ENCODE data around the gene DNASE1.

Gene DNASE1

DNA sequence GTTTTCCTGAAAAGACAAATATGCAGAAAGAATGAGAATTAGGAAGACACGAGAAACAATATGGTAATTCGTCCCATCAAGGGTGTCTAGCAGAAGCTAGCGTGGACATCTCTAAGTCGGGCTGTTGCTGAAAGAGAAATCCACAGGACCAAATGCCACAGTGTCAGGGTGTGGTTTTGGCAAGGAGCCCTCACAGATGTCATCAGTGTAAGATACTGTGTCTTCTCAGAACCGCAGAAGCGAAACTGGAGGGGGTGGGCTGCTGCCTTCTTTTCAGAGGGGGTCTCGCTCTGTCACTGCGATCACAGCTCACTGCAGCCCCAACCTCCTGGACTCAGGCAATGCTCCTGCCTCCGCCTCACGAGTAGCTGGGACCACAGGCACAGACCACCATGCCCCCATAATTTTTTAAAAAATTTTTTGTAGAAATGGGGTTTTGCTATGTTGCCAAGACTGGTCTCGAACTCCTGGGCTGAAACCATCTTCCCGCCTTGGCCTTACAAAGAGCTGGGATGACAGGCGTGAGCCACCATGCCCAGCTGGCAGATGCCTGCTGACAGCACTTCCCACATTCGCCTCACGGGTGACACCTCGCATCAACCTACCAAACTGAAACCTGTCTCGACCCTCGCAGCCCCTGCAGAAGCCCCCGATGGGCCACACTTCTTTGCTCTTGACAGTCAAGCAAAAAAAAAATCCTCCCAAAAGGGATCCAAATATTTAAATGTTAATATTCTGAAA is 36.7 kb downstream of the DNASE1 start:
- in situ Hi-C loops (cut with HindIII; ENCODE audit: low sequenced_read_pairs): no loop called here

DNA sequence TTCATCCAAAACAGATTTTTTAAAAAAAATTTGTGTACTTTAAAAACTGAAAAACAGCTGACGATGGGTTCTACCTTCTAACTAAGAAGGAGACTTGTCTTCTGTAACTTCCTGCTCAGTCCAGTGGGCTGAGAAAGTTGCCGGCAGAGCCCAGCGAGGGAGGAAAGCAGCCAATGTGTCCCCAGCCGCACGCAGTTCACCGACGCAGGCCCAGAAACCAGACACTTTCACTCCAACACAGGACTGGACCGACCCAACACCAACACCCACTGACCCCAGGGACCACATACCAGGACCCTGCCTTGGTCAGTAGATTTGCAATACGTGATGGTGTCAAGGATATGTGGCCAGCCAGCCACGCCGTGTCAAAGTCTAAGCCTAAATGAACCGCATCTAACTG is 37.3 kb downstream of the DNASE1 start:
- in situ Hi-C loops (cut with HindIII; ENCODE audit: low sequenced_read_pairs): no loop called here

DNA sequence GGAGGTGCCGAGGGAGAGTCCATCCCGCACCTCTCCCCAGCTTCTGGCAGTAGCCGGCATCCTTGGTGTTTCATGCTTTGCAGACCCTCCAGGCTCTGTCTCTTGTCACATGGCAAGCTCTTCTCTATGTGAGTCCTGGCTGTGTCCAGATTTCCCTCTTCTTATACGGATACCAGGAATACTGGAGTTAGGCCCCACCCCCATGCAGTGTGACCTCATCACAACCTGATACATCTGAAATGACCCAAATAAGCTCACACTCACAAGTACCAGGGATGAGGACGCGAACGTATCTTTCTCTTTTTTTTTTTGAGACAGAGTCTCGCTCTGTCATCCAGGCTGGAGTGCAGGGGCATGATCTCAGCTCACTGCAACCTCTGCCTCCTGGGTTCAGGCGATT is 39.6 kb downstream of the DNASE1 start:
- in situ Hi-C loops (cut with HindIII; ENCODE audit: low sequenced_read_pairs): no loop called here

DNA sequence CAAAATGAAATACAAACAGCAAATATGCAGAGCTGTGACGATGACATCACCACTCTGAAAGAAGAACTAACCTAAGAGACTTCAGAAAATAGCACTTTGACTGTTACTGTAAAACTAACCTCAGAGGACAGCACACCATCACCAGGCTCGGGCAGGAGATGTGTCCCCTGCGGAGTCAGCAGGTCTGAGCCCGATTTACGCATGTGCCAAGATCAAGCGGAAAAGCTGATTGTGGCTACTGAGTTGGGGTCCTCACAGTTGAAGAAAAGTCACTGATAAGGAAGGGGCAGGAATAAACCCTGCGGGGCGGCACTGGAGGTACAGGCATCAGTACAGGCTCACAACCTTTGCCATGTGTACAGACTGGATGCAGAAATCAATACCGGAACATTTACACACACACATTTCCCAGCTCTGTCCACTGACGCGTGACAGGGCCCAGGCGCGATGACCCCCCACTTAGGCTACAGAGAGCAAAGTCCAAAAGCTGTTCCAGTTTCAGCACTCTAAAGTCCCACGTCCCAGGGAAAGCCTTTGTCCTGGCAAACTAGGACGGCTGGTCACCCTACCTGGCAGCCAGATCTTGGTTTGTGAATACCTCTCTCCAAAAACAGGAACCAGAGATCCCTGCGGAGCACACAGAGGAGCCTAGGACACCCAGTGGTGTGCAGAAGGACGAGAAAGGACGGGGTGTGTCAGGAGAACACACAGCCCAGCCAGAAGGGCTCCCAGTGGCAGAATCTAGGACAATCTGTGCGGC is 41.3 kb downstream of the DNASE1 start:
- in situ Hi-C loops (cut with HindIII; ENCODE audit: low sequenced_read_pairs): no loop called here

DNA sequence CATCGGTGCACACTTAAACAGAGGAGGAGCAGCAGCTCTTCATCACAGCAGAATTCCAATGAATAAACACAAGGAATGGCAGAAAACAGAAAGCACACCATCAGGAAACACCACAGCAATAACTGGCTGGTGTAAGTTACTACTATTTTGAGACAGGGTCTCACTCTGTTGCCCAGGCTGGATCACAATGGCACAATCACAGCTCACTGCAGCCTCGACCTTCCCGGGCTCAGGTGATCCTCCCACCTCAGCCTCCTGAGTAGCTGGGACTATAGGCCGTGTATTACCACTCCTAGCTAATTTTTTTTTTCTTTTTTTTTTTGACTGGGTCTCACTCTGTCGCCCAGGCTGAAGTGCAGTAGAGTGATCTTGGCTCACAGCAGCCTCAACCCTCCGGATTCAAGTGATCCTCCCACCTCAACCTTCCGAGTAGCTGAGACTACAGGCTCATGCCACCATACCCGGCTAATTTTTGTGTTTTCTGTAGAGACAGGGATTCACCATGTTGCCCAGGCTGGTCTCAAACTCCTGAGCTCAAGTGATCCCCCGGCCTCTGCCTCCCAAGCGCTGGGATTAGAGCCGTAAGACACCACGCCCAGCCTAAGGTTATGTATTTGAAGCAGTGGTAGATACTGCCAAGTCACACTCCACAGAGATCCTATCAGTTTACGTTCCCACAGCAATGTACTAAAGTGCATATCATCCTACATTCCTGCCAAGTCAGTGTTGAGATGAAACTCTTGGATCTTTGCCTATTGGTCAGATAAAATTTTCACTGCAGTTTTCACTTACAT is 42.1 kb downstream of the DNASE1 start:
- in situ Hi-C loops (cut with HindIII; ENCODE audit: low sequenced_read_pairs): no loop called here

DNA sequence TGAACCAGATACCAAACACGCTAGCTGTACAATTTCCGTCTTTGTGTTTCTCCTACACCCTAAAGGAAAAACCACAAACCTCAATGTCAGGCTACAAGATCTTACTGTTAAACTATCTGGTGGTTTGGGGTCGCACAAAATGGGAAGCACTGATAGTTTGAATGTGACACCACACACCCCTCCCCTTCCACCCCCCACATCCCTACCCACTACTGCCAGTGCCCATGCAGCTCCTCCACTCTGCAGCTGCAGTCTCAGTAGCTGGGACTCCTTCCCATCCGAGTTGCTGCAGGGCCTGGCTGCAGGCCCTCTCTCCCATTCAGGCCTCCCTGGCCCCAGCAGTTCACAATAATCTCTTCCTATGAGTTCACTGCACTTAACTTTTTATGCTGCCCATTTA is 44.5 kb downstream of the DNASE1 start:
- in situ Hi-C loops (cut with HindIII; ENCODE audit: low sequenced_read_pairs): no loop called here

DNA sequence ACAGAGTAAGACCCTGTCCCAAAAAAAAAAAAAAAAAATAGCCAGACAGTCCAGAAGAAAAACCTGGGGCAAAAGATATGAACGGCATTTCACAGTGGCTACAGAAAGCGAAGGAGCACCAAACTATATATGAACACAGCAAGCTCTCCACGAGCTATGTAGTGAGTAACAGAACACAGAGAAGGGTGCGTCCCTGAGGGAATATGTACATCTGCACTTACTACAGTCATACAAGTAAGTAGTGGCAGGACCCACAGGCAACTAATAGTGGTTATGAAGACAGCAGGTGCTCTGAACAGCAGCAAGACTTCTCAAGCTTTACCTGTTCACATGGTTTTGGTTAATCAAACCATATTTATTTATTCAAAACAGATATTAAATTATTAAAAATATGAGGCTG is 47.0 kb downstream of the DNASE1 start:
- in situ Hi-C loops (cut with HindIII; ENCODE audit: low sequenced_read_pairs): loop anchor here (5.0 kb wide), 1 partner anchor 56 kb away; no protein-coding TSS in a partner anchor

DNA sequence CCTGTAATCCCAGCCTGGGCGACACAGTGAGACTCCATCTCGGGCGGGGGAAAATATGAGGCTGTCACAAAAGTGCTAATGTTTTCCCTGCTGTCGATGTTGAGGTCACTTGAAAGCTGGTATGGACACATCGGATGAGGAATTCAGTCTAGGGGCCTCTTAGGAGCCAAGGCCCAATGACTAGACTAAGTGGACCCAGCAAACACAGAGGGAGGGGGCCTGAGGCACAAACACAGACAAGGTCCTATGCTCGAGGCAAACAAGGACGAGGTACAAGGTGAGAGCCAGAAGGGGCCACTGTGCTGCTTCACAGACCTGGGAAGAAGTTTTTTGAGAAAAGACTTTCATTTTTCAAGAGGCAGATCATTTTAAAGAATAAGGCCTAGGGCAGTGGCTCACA is 47.6 kb downstream of the DNASE1 start:
- in situ Hi-C loops (cut with HindIII; ENCODE audit: low sequenced_read_pairs): loop anchor here (5.0 kb wide), 1 partner anchor 55 kb away; no protein-coding TSS in a partner anchor

DNA sequence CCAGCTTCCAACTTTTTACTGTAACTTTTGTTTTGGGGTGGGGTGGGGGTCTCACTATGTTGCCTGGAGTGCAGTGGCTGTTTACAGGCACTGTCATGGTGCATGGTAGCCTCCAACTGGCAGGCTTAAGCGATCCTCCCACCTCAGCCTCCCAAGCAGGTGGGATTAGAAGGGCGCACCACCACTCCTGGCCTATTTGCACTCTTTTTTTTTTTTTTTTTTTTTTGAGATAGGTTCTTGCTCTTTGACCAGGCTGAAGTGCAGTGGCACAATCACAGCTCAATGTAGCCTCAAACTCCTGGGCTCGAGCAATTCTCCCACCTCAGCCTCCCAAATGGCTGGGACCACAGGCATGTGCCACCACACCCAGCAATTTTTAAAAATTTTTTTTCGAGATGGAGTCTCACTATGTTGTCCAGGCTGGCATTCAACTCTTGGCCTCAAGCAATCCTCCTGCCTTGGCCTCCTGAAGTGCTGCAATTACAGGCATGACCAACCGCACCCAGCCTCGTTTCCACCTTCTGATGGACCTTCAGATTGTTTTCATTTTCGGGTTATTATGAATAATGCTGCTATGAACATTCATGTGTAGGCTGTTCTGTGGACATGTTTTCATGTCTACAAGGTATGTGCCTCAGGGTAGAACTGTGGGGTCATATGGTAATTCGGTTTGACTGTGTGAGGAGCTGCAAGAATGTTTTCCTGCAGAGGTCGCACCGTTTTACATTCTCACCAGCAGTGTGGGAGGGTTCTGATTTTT is 51.9 kb downstream of the DNASE1 start:
- in situ Hi-C loops (cut with HindIII; ENCODE audit: low sequenced_read_pairs): no loop called here

Data from endothelial cell of hepatic sinusoid (primary cell).